ENCODE measurements around the gene ATP2B1. TPM values are rescaled to one million over a fixed set of nuclear protein-coding genes. Genes with fewer than 3 reads are reported as not detected.

The ATP2B1 gene
- total RNA-seq, 1 donor from 2014 or later = 105 TPM

- Mint-ChIP-seq H3K4me3 (ENCODE audit: low read depth) (no peak overlapping the region), H3K4me1 (ENCODE audit: low read depth) (peaks cover 21% of the 10 kb centered on the region), H3K36me3 (ENCODE audit: insufficient read depth) (peaks cover 30% of the 10 kb centered on the region), H3K27me3 (no peaks in the 10 kb centered on the region), H3K27ac (no peak overlapping the region), H3K9me3 (ENCODE audit: low read depth) (no peaks in the 10 kb centered on the region)
- TF ChIP-seq, protein P1, sequence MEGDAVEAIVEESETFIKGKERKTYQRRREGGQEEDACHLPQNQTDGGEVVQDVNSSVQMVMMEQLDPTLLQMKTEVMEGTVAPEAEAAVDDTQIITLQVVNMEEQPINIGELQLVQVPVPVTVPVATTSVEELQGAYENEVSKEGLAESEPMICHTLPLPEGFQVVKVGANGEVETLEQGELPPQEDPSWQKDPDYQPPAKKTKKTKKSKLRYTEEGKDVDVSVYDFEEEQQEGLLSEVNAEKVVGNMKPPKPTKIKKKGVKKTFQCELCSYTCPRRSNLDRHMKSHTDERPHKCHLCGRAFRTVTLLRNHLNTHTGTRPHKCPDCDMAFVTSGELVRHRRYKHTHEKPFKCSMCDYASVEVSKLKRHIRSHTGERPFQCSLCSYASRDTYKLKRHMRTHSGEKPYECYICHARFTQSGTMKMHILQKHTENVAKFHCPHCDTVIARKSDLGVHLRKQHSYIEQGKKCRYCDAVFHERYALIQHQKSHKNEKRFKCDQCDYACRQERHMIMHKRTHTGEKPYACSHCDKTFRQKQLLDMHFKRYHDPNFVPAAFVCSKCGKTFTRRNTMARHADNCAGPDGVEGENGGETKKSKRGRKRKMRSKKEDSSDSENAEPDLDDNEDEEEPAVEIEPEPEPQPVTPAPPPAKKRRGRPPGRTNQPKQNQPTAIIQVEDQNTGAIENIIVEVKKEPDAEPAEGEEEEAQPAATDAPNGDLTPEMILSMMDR (IDR thresholded peaks at IDR 0.05; ENCODE audit: unreplicated experiment) = no peak
- no peak for DNase-seq (ENCODE audit: low spot score, unreplicated experiment)
These were observed 58.4 kb downstream of the ATP2B1 start for GRCh38 chr12:89650239-89650638.

DNA sequence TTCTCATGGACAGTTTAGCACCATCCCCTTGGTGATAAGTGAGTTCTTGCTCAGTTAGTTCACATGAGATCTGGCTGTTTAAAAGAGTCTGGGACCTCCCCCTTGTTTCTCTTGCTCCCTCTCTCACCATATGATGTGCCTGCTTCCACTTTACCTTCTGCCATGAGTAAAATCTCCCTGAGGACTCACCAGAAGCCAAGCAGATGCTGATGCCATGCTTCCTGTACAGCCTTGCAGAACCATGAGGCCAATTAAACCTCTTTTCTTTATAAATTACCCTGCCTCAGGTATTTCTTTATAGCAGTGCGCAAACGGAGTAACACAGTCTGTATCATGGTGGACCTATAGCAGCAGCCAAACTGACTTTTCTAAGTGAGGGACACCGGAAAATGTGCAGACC, 58.8 kb downstream of the ATP2B1 start:
- H3K27me3 Mint-ChIP-seq = no peaks in the 10 kb centered on the region
- H3K4me1 Mint-ChIP-seq (ENCODE audit: low read depth) = peaks cover 20% of the 10 kb centered on the region
- no peak overlapping the region for H3K4me3 Mint-ChIP-seq (ENCODE audit: low read depth)
- peaks cover 29% of the 10 kb centered on the region for H3K36me3 Mint-ChIP-seq (ENCODE audit: insufficient read depth)
- no peak overlapping the region for H3K27ac Mint-ChIP-seq
- no peaks in the 10 kb centered on the region for H3K9me3 Mint-ChIP-seq (ENCODE audit: low read depth)
- TF ChIP-seq, protein P1 (IDR thresholded peaks at IDR 0.05; ENCODE audit: unreplicated experiment) = no peak
- no peak for DNase-seq (ENCODE audit: low spot score, unreplicated experiment)

DNA sequence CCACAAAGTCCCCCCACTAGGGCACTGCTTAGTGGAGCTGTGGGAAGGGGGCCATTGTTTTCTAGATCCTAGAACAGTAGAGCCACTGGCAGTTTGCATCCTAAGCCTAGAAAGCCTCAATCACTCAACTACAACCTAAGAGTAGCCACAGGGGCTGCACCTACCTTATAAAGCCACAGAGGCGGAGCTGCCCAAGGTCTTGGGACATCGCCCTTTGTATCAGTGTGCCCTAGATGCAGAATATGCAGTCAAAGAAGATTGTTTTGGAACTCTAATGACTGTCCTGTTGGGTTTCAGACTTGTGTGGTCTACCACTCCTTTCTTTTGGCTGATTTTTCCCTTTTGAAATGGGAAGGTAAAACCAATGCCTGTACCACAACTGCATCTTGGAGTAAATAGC, 59.5 kb downstream of the ATP2B1 start:
- DNase-seq (ENCODE audit: low spot score, unreplicated experiment) = no peak
- no peak overlapping the region for H3K4me3 Mint-ChIP-seq (ENCODE audit: low read depth)
- H3K27me3 Mint-ChIP-seq = no peaks in the 10 kb centered on the region
- H3K9me3 Mint-ChIP-seq (ENCODE audit: low read depth) = no peaks in the 10 kb centered on the region
- no peak overlapping the region for H3K27ac Mint-ChIP-seq
- H3K36me3 Mint-ChIP-seq (ENCODE audit: insufficient read depth) = peaks cover 27% of the 10 kb centered on the region
- peaks cover 26% of the 10 kb centered on the region for H3K4me1 Mint-ChIP-seq (ENCODE audit: low read depth)
- TF ChIP-seq, protein P1 (IDR thresholded peaks at IDR 0.05; ENCODE audit: unreplicated experiment) = no peak

DNA sequence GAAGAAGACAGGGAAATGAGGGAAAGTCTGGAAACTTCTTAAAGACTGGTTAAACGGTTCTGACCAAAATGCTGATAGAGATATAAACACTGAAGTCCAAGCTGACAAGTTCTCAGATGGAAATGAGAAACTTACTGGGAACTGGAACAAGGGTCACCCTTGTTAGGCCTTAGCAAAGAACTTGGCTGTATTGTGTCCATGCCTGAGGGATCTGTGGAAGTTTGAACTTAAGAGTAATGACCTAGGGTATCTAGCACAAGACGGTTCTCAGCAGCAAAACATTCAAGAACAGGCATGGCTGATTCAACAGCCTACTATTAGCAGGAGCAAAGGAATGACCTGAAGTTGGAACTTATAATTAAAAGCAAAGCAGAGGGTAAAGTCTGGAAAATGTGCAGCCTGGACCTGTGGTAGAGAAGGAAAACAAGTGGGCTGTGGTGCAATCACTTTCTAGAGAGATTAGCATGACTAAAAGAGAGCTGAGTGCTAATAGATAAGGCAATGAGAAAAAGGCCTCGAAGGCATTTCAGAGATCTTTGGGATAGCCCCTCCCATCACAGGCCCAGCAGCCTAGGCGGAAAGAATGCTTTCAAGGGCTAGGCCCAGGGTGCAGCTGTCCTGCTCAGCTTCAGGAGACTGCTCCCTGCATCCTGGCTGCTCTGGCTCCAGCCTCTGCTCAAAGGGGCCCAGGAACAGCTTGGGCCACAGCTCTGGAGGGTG, 60.3 kb downstream of the ATP2B1 start:
- TF ChIP-seq, protein P1 (IDR thresholded peaks at IDR 0.05; ENCODE audit: unreplicated experiment) = no peak
- peaks cover 22% of the 10 kb centered on the region for H3K36me3 Mint-ChIP-seq (ENCODE audit: insufficient read depth)
- peak overlapping the region; percentile 50 for H3K27ac Mint-ChIP-seq
- no peaks in the 10 kb centered on the region for H3K27me3 Mint-ChIP-seq
- no peak for DNase-seq (ENCODE audit: low spot score, unreplicated experiment)
- no peak overlapping the region for H3K4me3 Mint-ChIP-seq (ENCODE audit: low read depth)
- H3K4me1 Mint-ChIP-seq (ENCODE audit: low read depth) = peaks cover 31% of the 10 kb centered on the region
- H3K9me3 Mint-ChIP-seq (ENCODE audit: low read depth) = no peaks in the 10 kb centered on the region

GRCh38 chr12:89645434-89645833, 63.2 kb downstream of the ATP2B1 start:
- Mint-ChIP-seq H3K27ac (peak overlapping the region; percentile 23), H3K36me3 (ENCODE audit: insufficient read depth) (peaks cover 17% of the 10 kb centered on the region)

More at GRCh38 chr12:89645434-89645833, 63.2 kb downstream of the ATP2B1 start:
- no peak overlapping the region for H3K4me3 Mint-ChIP-seq (ENCODE audit: low read depth)
- H3K4me1 Mint-ChIP-seq (ENCODE audit: low read depth) = peaks cover 31% of the 10 kb centered on the region
- DNase-seq (ENCODE audit: low spot score, unreplicated experiment) = no peak
- no peaks in the 10 kb centered on the region for H3K27me3 Mint-ChIP-seq
- TF ChIP-seq, protein P1 (IDR thresholded peaks at IDR 0.05; ENCODE audit: unreplicated experiment) = no peak
- H3K9me3 Mint-ChIP-seq (ENCODE audit: low read depth) = no peaks in the 10 kb centered on the region
